CD4-positive, alpha-beta T cell treated with Interleukin-1 beta for 1 hour (primary cell): Measurements from ENCODE around the gene C1QTNF12.

Experiments used
- DNase-seq, 2 donors: peaks; one replicate each; pipeline ENCODE4 v3.0.0-alpha.2; 2020 to 2022

C1QTNF12 gene

GRCh38 chr1:1226566-1227362 is 19.8 kb downstream of the C1QTNF12 start:
- no peak for DNase-seq

GRCh38 chr1:1225913-1226312 is 20.6 kb downstream of the C1QTNF12 start:
- no peak for DNase-seq

- no peak for DNase-seq
These were observed 21.2 kb downstream of the C1QTNF12 start for GRCh38 chr1:1225238-1225845.

- DNase-seq: no peak
These were observed 22.6 kb downstream of the C1QTNF12 start for GRCh38 chr1:1223891-1224290.

GRCh38 chr1:1223321-1223720 is 23.2 kb downstream of the C1QTNF12 start:
- no peak for DNase-seq

- no peak for DNase-seq
These were observed 23.8 kb downstream of the C1QTNF12 start for GRCh38 chr1:1222575-1223225.

GRCh38 chr1:1221887-1222574 is 24.5 kb downstream of the C1QTNF12 start:
- DNase-seq: no peak

- no peak for DNase-seq
These were observed 26.3 kb downstream of the C1QTNF12 start for GRCh38 chr1:1220197-1220596.

GRCh38 chr1:1219341-1219740 is 27.2 kb downstream of the C1QTNF12 start:
- peak; percentile 32 to 72 for DNase-seq

- DNase-seq: no peak
These were observed 27.9 kb downstream of the C1QTNF12 start for GRCh38 chr1:1218524-1219200.

GRCh38 chr1:1217621-1218523 is 28.6 kb downstream of the C1QTNF12 start:
- DNase-seq: no peak

- peak in 1 of 2 donors; percentile 68 for DNase-seq
These were observed 29.5 kb downstream of the C1QTNF12 start for GRCh38 chr1:1216770-1217620.

GRCh38 chr1:1215881-1216605 is 30.5 kb downstream of the C1QTNF12 start:
- no peak for DNase-seq

GRCh38 chr1:1215080-1215676 is 31.3 kb downstream of the C1QTNF12 start:
- peak in 1 of 2 donors; percentile 55 for DNase-seq

GRCh38 chr1:1213345-1214265 is 32.9 kb downstream of the C1QTNF12 start, which contains the start of gene TNFRSF4:
TSS of gene TNFRSF4 (minus strand) at chr1:1214153. CDS start at chr1:1214127, 26 bp downstream.
- peak; percentile 41 to 54 for DNase-seq

- peak; percentile 63 to 65 for DNase-seq
These were observed 33.7 kb downstream of the C1QTNF12 start for GRCh38 chr1:1212780-1213344.

- DNase-seq: no peak
These were observed 34.7 kb downstream of the C1QTNF12 start for GRCh38 chr1:1211541-1212441.
